ENCODE results near the gene ERFL. TPM values are rescaled to one million over a fixed set of nuclear protein-coding genes. Genes with fewer than 3 reads are reported as not detected.

ERFL gene
- total and polyA plus RNA-seq, 2 of the 8 experiments (the other 6 are each of a cell fraction or from before 2014, with no cell fraction given): 0.12 TPM; not detected in 1

DNA sequence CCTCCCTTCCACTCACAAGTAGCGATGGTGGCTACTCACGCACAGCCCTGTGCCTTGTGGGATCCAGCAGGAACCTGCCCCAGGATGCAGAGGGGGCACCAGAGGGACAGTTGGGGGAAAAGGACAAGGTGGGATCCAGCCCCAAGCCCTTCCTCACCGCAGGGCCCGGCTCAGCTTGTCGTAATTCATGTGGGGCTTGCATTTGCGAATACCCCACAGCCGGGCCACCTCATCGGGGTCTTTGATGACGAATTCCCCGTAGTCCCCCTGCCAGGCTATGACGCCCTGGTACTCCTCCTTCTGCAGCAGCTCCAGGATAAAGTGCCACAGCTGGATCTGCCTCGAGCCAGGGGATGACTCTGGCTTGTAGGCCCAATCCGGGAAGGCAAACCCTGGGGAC is 18.5 kb downstream of the ERFL start:
- no peak for FAIRE-seq
- no peaks in the 10 kb centered on the region for H3K9me3 ChIP-seq (ENCODE audit: insufficient read depth in 2 of 2, low read depth in 1 of 2, low read length in 1 of 2)
- CTCF ChIA-PET (ENCODE audit: partially characterized antibody): interaction anchor here (0.7 to 1.2 kb wide), 5 partner anchors 11 to 35 kb away, joined by 3 read pairs; no protein-coding TSS in a partner anchor

More for the DNA sequence above, 18.5 kb downstream of the ERFL start:
- Histone ChIP-seq H2BK12ac (ENCODE audit: low read depth, low read length) (0 out of 2 replicates have a peak overlapping the region, but pooled peaks have one; percentile 11), H3K56ac (replicated peaks; ENCODE audit: insufficient read length, low read depth, low read length) (no peak overlapping the region), H4K5ac (ENCODE audit: insufficient read length, low read depth, low read length) (no peak overlapping the region), H2AK5ac (ENCODE audit: low read depth, low read length) (no peak overlapping the region), H3K23ac (ENCODE audit: insufficient read length) (no peak overlapping the region), H3K4ac (replicated peaks; ENCODE audit: insufficient read length, low read depth, low read length) (no peak overlapping the region), H3K4me1 (replicated peaks in 1 of 4; ENCODE audit: control insufficient read depth in 3 of 4, insufficient read depth in 4 of 4, low read length in 3 of 4) (peaks cover 0 to 18% (median 3%) of the 10 kb centered on the region in 4 experiments; a peak in 5 of 7 replicates), H4K8ac (ENCODE audit: extremely low read depth, insufficient read depth, low read length) (no peak overlapping the region; the same call in 1 of the 2 replicates), H3K4me3 (ENCODE audit: extremely low read depth in 1 of 4, insufficient read depth in 2 of 4, low read depth in 3 of 4, low read length in 4 of 4) (no peak overlapping the region), H3K79me1 (ENCODE audit: low read depth, low read length) (peaks cover 2% of the 10 kb centered on the region; the same call in 1 of the 2 replicates), H3K9ac (replicated peaks in 1 of 4; ENCODE audit: extremely low read depth in 1 of 4, low read depth in 3 of 4, low read length in 3 of 4) (no peak overlapping the region), H3K36me3 (ENCODE audit: control insufficient read depth in 2 of 4, insufficient read depth in 4 of 4, low read length in 3 of 4) (peaks cover 0 to 8% (median 0%) of the 10 kb centered on the region in 4 experiments; a peak in 5 of 8 replicates), H3K27me3 (replicated peaks in 1 of 4; ENCODE audit: control insufficient read depth in 3 of 4, extremely low read depth in 1 of 4, insufficient read depth in 3 of 4, low read length in 3 of 4) (peaks cover 40 to 55% (median 51%) of the 10 kb centered on the region in 4 experiments), H4K20me1 (replicated peaks in 1 of 2; ENCODE audit: control insufficient read depth in 1 of 2, insufficient read depth in 2 of 2, low read length in 2 of 2) (peaks cover 6 to 25% of the 10 kb centered on the region in 2 experiments), H2BK120ac (replicated peaks; ENCODE audit: low read depth, low read length) (no peak overlapping the region), H2BK20ac (ENCODE audit: low read length) (no peak overlapping the region), H2AFZ (ENCODE audit: low read length) (no peak overlapping the region), H3K27ac (ENCODE audit: low read depth, low read length) (no peak overlapping the region), H4K91ac (replicated peaks; ENCODE audit: insufficient read length, low read length) (no peak overlapping the region), H3K14ac (ENCODE audit: insufficient read length) (no peak overlapping the region), H3K23me2 (ENCODE audit: low read depth, low read length) (peaks cover 5% of the 10 kb centered on the region; the same call in 1 of the 2 replicates), H2BK15ac (ENCODE audit: low read length) (no peak overlapping the region), H3K79me2 (ENCODE audit: control insufficient read depth in 1 of 2, insufficient read depth in 2 of 2, low read length in 2 of 2) (no peaks in the 10 kb centered on the region), H3K18ac (ENCODE audit: extremely low read depth, low read length) (no peak overlapping the region), H2BK5ac (ENCODE audit: low read depth, low read length) (no peak overlapping the region), H3K4me2 (ENCODE audit: insufficient read depth in 1 of 2, low read depth in 2 of 2, low read length in 2 of 2) (no peak overlapping the region)
- 79% methylated on average over 6 of the region's 13 CpGs; no CpG with 5 or more reads in 1 of the 2 experiments for WGBS, 2 experiments (ENCODE audit: extremely low coverage in 1 of 2, insufficient coverage in 1 of 2, insufficient read length in 1 of 2, insufficient replicate concordance in 2 of 2, low coverage in 1 of 2, low lambda C conversion rate in 2 of 2, missing lambda C conversion rate in 1 of 2)
- POLR2A ChIA-PET (ENCODE audit: partially characterized antibody): interaction anchor here (0.8 to 13.1 kb wide), 8 partner anchors 9 to 49 kb away, joined by 3 to 167 read pairs (median 4); no protein-coding TSS in a partner anchor
- no peak for DNase-seq (ENCODE audit: low read depth in 1 of 2, low spot score in 2 of 2)
- TF ChIP-seq SIRT6 (IDR thresholded peaks at IDR 0.05; ENCODE audit: low read length): no peak
- TF ChIP-seq, protein P1, sequence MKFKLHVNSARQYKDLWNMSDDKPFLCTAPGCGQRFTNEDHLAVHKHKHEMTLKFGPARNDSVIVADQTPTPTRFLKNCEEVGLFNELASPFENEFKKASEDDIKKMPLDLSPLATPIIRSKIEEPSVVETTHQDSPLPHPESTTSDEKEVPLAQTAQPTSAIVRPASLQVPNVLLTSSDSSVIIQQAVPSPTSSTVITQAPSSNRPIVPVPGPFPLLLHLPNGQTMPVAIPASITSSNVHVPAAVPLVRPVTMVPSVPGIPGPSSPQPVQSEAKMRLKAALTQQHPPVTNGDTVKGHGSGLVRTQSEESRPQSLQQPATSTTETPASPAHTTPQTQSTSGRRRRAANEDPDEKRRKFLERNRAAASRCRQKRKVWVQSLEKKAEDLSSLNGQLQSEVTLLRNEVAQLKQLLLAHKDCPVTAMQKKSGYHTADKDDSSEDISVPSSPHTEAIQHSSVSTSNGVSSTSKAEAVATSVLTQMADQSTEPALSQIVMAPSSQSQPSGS (IDR thresholded peaks at IDR 0.05; ENCODE audit: low read length): no peak
- TF ChIP-seq TCF12 (IDR thresholded peaks at IDR 0.05; ENCODE audit: low read depth, low read length): no peak
- TF ChIP-seq ZNF274 (IDR thresholded peaks at IDR 0.05; ENCODE audit: borderline replicate concordance, extremely low read depth, low read length): no peak
- no peak for TF ChIP-seq TBP (IDR thresholded peaks at IDR 0.05; ENCODE audit: low read depth, low read length)
- TF ChIP-seq SIN3A (conservative IDR thresholded peaks at IDR 0.05 in 1 of 2, IDR thresholded peaks at IDR 0.05 in 1 of 2; ENCODE audit: low read depth in 1 of 2, low read length in 2 of 2): no peak
- no peak for TF ChIP-seq BACH1 (IDR thresholded peaks at IDR 0.05; ENCODE audit: low read length)
- TF ChIP-seq POLR2A (IDR thresholded peaks at IDR 0.05; ENCODE audit: control extremely low read depth in 1 of 2, low read depth in 2 of 2, low read length in 2 of 2): no peak
- no peak for TF ChIP-seq ASH2L (IDR thresholded peaks at IDR 0.05; ENCODE audit: low read length)

All from H1 (cell line).